Raji (cell line): Measurements from ENCODE around the gene GANC.

Experiments used
- POLR2A ChIP-seq: IDR thresholded peaks from 2 replicates; pipeline ENCODE4 v1.6.1; 2011; ENCODE audit warnings: low read depth, low read length, control low read depth; ENCODE audit not compliant: insufficient read depth

The GANC gene

GRCh38 chr15:42272939-42273899, at the start of gene GANC, which contains the start of gene TMEM87A:
TSS of gene GANC (plus strand) at chr15:42273201. CDS start at chr15:42274482, 1,281 bp downstream.
TSS of gene TMEM87A (minus strand) at chr15:42273433. CDS start at chr15:42273398, 35 bp downstream.
- TF ChIP-seq POLR2A: peak; percentile 92

- no peak for TF ChIP-seq POLR2A
Observed at GRCh38 chr15:42226648-42227047, 46.4 kb upstream of the GANC start.

GRCh38 chr15:42228036-42228435, 45.0 kb upstream of the GANC start:
- no peak for TF ChIP-seq POLR2A

GRCh38 chr15:42231088-42231487, 41.9 kb upstream of the GANC start:
- no peak for TF ChIP-seq POLR2A

GRCh38 chr15:42232606-42233005, 40.4 kb upstream of the GANC start:
- TF ChIP-seq POLR2A: no peak

- TF ChIP-seq POLR2A: no peak
Observed at GRCh38 chr15:42233107-42233506, 39.9 kb upstream of the GANC start.

GRCh38 chr15:42239528-42240182, 33.3 kb upstream of the GANC start:
- TF ChIP-seq POLR2A: no peak

GRCh38 chr15:42240823-42241222, 32.2 kb upstream of the GANC start:
- TF ChIP-seq POLR2A: no peak

- TF ChIP-seq POLR2A: no peak
Observed at GRCh38 chr15:42253300-42253699, 19.7 kb upstream of the GANC start.

GRCh38 chr15:42264795-42265194, 8.2 kb upstream of the GANC start:
- no peak for TF ChIP-seq POLR2A

- TF ChIP-seq POLR2A: no peak
Observed at GRCh38 chr15:42267286-42267685, 5.7 kb upstream of the GANC start.

- TF ChIP-seq POLR2A: no peak
Observed at GRCh38 chr15:42270551-42270950, 2.5 kb upstream of the GANC start.

GRCh38 chr15:42270996-42271395, 2.0 kb upstream of the GANC start:
- no peak for TF ChIP-seq POLR2A

GRCh38 chr15:42273900-42274701, 1.1 kb downstream of the GANC start:
- no peak for TF ChIP-seq POLR2A

- no peak for TF ChIP-seq POLR2A
Observed at GRCh38 chr15:42274702-42274989, 1.6 kb downstream of the GANC start.
